NT2/D1 (cell line): Measurements from ENCODE around the gene WDR64.

ENCODE experiments used
- SUZ12 ChIP-seq: IDR thresholded peaks from 2 replicates; pipeline ENCODE4 v1.6.1; 2011; ENCODE audit not compliant: insufficient read length, insufficient read depth; ENCODE audit errors: extremely low read depth
- YY1 ChIP-seq: IDR thresholded peaks from 2 replicates; pipeline ENCODE4 v1.6.1; 2011; ENCODE audit not compliant: insufficient read length, insufficient read depth

GRCh38 chr1:241849345-241849695 lies 197.2 kb downstream of the WDR64 start:
- TF ChIP-seq SUZ12 (no peak), YY1 (no peak)
